A549 (cell line): ENCODE results near the gene PRSS8. TPM values are rescaled to one million over a fixed set of nuclear protein-coding genes. Genes with fewer than 3 reads are reported as not detected.

Experiments used
- ATAC-seq, 2 experiments: fragments of 200-7000 bp in 1 of 2; fragments of >200 bp in 1 of 2; cut with Nextera tagmentation in 1 of 2; cut with Tn5 transposase in 1 of 2; 3 replicates each; pipeline versions ENCODE4 v1.8.0 to v1.9.1; 2018 to 2020; ENCODE audit warnings: mild to moderate bottlenecking in 1 of 2, moderate library complexity in 1 of 2
- CTCF ChIA-PET: fragments of 300-600 bp; sonication (Branson Sonifier 250); formaldehyde crosslinking; extraction: SDS; loops from one replicate; lab custom pipeline; 2021; ENCODE audit warnings: antibody characterized with exemption, inconsistent platforms; lab: Yijun Ruan, JAX
- POLR2A ChIA-PET: fragments of 350-600 bp; formaldehyde crosslinking; extraction: SDS; loops from one replicate; lab custom pipeline; 2021; ENCODE audit warnings: antibody characterized with exemption, inconsistent platforms; lab: Yijun Ruan, JAX
- DNase-seq, 2 experiments: peaks; one replicate each; pipeline versions ENCODE4 v3.0.0 to v3.0.0-alpha.2; 2011 to 2016; ENCODE audit warnings: low read depth in 1 of 2, low spot score in 1 of 2
- FAIRE-seq: peaks from 2 replicates; lab custom pipeline; 2011; peaks lifted over from hg19 to GRCh38; lab: Jason Lieb, UNC
- H3K27ac ChIP-seq, 2 experiments: fragments of >200 bp; sonication (Bioruptor Twin); formaldehyde crosslinking; 3 replicates each; pipeline ENCODE4 v1.5.1; 2016 to 2017
- H3K4me1 ChIP-seq: fragments of >200 bp; sonication (Bioruptor Twin); formaldehyde crosslinking; 3 replicates; pipeline ENCODE4 v1.6.1; 2016
- H3K4me2 ChIP-seq: fragments of >200 bp; sonication (Bioruptor Twin); formaldehyde crosslinking; 3 replicates; pipeline ENCODE4 v1.6.1; 2016
- H3K4me3 ChIP-seq: fragments of >200 bp; sonication (Bioruptor Twin); formaldehyde crosslinking; 3 replicates; pipeline ENCODE4 v1.5.1; 2016
- H3K9me3 ChIP-seq: fragments of >200 bp; sonication (Bioruptor Twin); formaldehyde crosslinking; 3 replicates; pipeline ENCODE4 v1.6.1; 2016
- BHLHE40 ChIP-seq: IDR thresholded peaks from 2 replicates; pipeline ENCODE4 v1.6.1; 2012; ENCODE audit warnings: low read depth, low read length, inconsistent platforms
- CBX8 ChIP-seq: fragments of 200-600 bp; sonication (generic); IDR thresholded peaks from 2 replicates; pipeline ENCODE4 v1.6.1; 2016
- CEBPB ChIP-seq, 2 experiments: fragments of >200 bp in 1 of 2; sonication (Bioruptor Twin) in 1 of 2; formaldehyde crosslinking in 1 of 2; IDR thresholded peaks; 2 replicates each; pipeline ENCODE4 v1.6.1; 2012 to 2016
- EP300 ChIP-seq, 2 experiments: fragments of >200 bp; sonication (Bioruptor Twin); formaldehyde crosslinking; IDR thresholded peaks; 2 replicates in 1 of 2; 3 replicates in 1 of 2; pipeline ENCODE4 v1.6.1; 2016 to 2017
- ESRRA ChIP-seq: fragments of 150-350 bp; IDR thresholded peaks from 2 replicates; pipeline ENCODE4 v1.6.1; 2014; ENCODE audit warnings: mild to moderate bottlenecking, low read length, borderline replicate concordance
- FOSB ChIP-seq: fragments of 250-450 bp; sonication (Bioruptor Pico); IDR thresholded peaks from 2 replicates; pipeline ENCODE4 v1.5.0; 2020; ENCODE audit warnings: mild to moderate bottlenecking, moderate library complexity
- FOSL2 ChIP-seq, 2 experiments: fragments of 450-650 bp in 1 of 2; fragments of >200 bp in 1 of 2; sonication (Bioruptor Twin) in 1 of 2; formaldehyde crosslinking; IDR thresholded peaks; 2 replicates each; pipeline versions ENCODE4 v1.5.0 to v1.6.1; 2016 to 2020; ENCODE audit warnings: mild to moderate bottlenecking in 1 of 2, moderate library complexity in 1 of 2
- GATA3 ChIP-seq: IDR thresholded peaks from 2 replicates; pipeline ENCODE4 v1.6.1; 2012; ENCODE audit warnings: borderline replicate concordance
- HEYL ChIP-seq: fragments of 250-450 bp; sonication (Bioruptor Pico); IDR thresholded peaks from 2 replicates; pipeline ENCODE4 v1.8.0; 2021; ENCODE audit warnings: mild to moderate bottlenecking, moderate library complexity
- HOXA7 ChIP-seq: fragments of 250-450 bp; sonication (Bioruptor Pico); IDR thresholded peaks from 2 replicates; pipeline ENCODE4 v1.5.0; 2020; ENCODE audit warnings: mild to moderate bottlenecking, moderate library complexity
- HOXB13 ChIP-seq: fragments of 250-450 bp; sonication (Bioruptor Pico); IDR thresholded peaks from 2 replicates; pipeline ENCODE4 v1.5.0; 2020; ENCODE audit warnings: low read depth, mild to moderate bottlenecking, moderate library complexity
- JUN ChIP-seq, 2 experiments: fragments of >200 bp; sonication (Bioruptor Twin); formaldehyde crosslinking; IDR thresholded peaks; 2 replicates in 1 of 2; 3 replicates in 1 of 2; pipeline ENCODE4 v1.6.1; 2016 to 2017
- JUNB ChIP-seq: fragments of >200 bp; sonication (Bioruptor Twin); formaldehyde crosslinking; IDR thresholded peaks from 2 replicates; pipeline ENCODE4 v1.6.1; 2016
- KDM1A ChIP-seq: fragments of 200-600 bp; sonication (generic); IDR thresholded peaks from 2 replicates; pipeline ENCODE4 v1.6.1; 2016; ENCODE audit warnings: low read depth, mild to moderate bottlenecking
- KDM5A ChIP-seq: fragments of 200-600 bp; sonication (generic); IDR thresholded peaks from 2 replicates; pipeline ENCODE4 v1.6.1; 2016; ENCODE audit warnings: antibody characterized with exemption, mild to moderate bottlenecking
- MYC ChIP-seq: IDR thresholded peaks from 2 replicates; pipeline ENCODE4 v1.6.1; 2012; ENCODE audit warnings: mild to moderate bottlenecking, inconsistent platforms, low read length, improper control_type of control experiment, borderline replicate concordance
- NFE2L2 ChIP-seq: fragments of 150-350 bp; conservative IDR thresholded peaks from 2 replicates; pipeline ENCODE4 v1.6.1; 2014; ENCODE audit warnings: low read length
- NPAS2 ChIP-seq: fragments of 250-450 bp; sonication (Bioruptor Pico); IDR thresholded peaks from 2 replicates; pipeline ENCODE4 v1.8.0; 2022; ENCODE audit warnings: mild to moderate bottlenecking, moderate library complexity, borderline replicate concordance
- NR3C1 ChIP-seq: fragments of >200 bp; sonication (Bioruptor Twin); formaldehyde crosslinking; IDR thresholded peaks from 3 replicates; pipeline ENCODE4 v1.6.1; 2017
- PHF8 ChIP-seq: fragments of 200-600 bp; sonication (generic); IDR thresholded peaks from 2 replicates; pipeline ENCODE4 v1.6.1; 2016; ENCODE audit warnings: low read depth, mild to moderate bottlenecking, antibody characterized with exemption, moderate library complexity, borderline replicate concordance
- POLR2A ChIP-seq: IDR thresholded peaks from 2 replicates; pipeline ENCODE4 v1.6.1; 2012; ENCODE audit warnings: mild to moderate bottlenecking, low read length
- POLR2AphosphoS2 ChIP-seq: conservative IDR thresholded peaks from 2 replicates; pipeline ENCODE4 v1.6.1; 2012; ENCODE audit warnings: low read length, improper control_type of control experiment, inconsistent platforms
- SREBF2 ChIP-seq: fragments of 450-650 bp; IDR thresholded peaks from 2 replicates; pipeline ENCODE4 v1.6.1; 2014; ENCODE audit warnings: mild to moderate bottlenecking, moderate library complexity
- ZC3H11A ChIP-seq: fragments of 450-650 bp; IDR thresholded peaks from 2 replicates; pipeline ENCODE4 v1.6.1; 2014; ENCODE audit warnings: antibody characterized with exemption, mild to moderate bottlenecking
- ZFP36 ChIP-seq: fragments of 450-650 bp; IDR thresholded peaks from 2 replicates; pipeline ENCODE4 v1.6.1; 2014; ENCODE audit warnings: borderline replicate concordance; ENCODE audit not compliant: partially characterized antibody
- ZNF302 ChIP-seq: fragments of 250-450 bp; sonication (Bioruptor Pico); IDR thresholded peaks from 2 replicates; pipeline ENCODE4 v1.9.0; 2021; ENCODE audit warnings: inconsistent platforms, mild to moderate bottlenecking, moderate library complexity
- ZSCAN20 ChIP-seq: fragments of 250-450 bp; sonication (Bioruptor Pico); IDR thresholded peaks from 2 replicates; pipeline ENCODE4 v1.8.0; 2022; ENCODE audit warnings: mild to moderate bottlenecking, moderate library complexity
- WGBS: methylation state at CpG from one replicate; pipeline ENCODE4 v1.1.6; 2017; ENCODE audit errors: missing lambda C conversion rate; 5-methylcytosine and 5-hydroxymethylcytosine counted together
- polyA plus RNA-seq, 4 experiments: library from polyadenylated mRNA; depleted of rRNA in 3 of 4; stranded (reverse); fragments of >200 nt; fragmentation: RNase III in 1 of 4; extraction: RNeasy Plus Mini Kit Qiagen cat#74134 plus additional on column Dnase treatment in 1 of 4; gene quantifications; 2 replicates in 3 of 4; 3 replicates in 1 of 4; pipeline ENCODE4 v1.2.3, GENCODE V29; 2011 to 2017
- TF ChIP-seq, protein P1 (sequence below): fragments of 200-600 bp; sonication (generic); IDR thresholded peaks from 2 replicates; pipeline ENCODE4 v1.6.1; 2016; ENCODE audit warnings: antibody characterized with exemption, mild to moderate bottlenecking, moderate library complexity
- TF ChIP-seq, protein P2 (sequence below): fragments of 450-650 bp; IDR thresholded peaks from 2 replicates; pipeline ENCODE4 v1.6.1; 2014; ENCODE audit warnings: antibody characterized with exemption
- TF ChIP-seq, protein P3 (sequence below): IDR thresholded peaks from 2 replicates; pipeline ENCODE4 v1.6.1; 2012; ENCODE audit warnings: low read depth, borderline replicate concordance
- TF ChIP-seq, protein P4 (sequence below): IDR thresholded peaks from 2 replicates; pipeline ENCODE4 v1.6.1; 2012
- TF ChIP-seq, protein P5 (sequence below): fragments of >200 bp; sonication (Bioruptor Twin); formaldehyde crosslinking; IDR thresholded peaks from 2 replicates; pipeline ENCODE4 v1.6.1; 2016

Gene PRSS8
- polyA plus RNA-seq, 2 of the 4 experiments (the other 2 are of a cell fraction): 0.08 to 0.09 TPM

DNA sequence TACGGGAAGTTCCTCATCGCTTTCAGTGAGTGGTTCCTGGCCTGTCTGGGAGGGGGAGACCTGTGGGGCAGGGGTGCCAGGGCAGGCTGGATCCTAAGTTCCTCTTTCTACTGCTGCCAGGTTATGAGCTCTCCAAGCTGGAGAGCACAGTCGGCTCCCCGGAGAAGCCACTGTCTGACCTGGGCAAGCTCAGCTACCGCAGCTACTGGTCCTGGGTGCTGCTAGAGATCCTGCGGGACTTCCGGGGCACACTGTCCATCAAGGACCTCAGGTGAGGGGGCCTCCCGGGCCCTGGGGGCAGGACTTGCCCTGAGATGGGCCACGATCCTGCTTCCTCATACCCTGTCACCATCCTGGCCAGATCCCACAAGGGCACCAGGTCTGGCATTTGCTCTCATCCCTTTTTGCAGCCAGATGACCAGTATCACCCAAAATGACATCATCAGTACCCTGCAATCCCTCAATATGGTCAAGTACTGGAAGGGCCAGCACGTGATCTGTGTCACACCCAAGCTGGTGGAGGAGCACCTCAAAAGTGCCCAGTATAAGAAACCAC lies 5.1 kb downstream of the PRSS8 start:
- H3K4me2 ChIP-seq: no peak overlapping the region
- no peak for ATAC-seq
- no peak overlapping the region for H3K27ac ChIP-seq
- ChIA-PET CTCF (interaction anchor here (1.2 to 2.2 kb wide), 2 partner anchors 10 to 12 kb away, joined by 3 to 16 read pairs; no protein-coding TSS in a partner anchor), POLR2A (interaction anchor here (5.3 kb wide), 1 partner anchor 13 kb away, joined by 31 read pairs; the partner anchor contains the start of gene KAT8)
- H3K4me1 ChIP-seq: peaks cover 14% of the 10 kb centered on the region; the same call in 2 of the 3 replicates
- H3K9me3 ChIP-seq: no peaks in the 10 kb centered on the region
- no peak overlapping the region for H3K4me3 ChIP-seq
- TF ChIP-seq POLR2A: no peak
- no peak for TF ChIP-seq JUN (IDR thresholded peaks at IDR 0.05)
- TF ChIP-seq, protein P1, sequence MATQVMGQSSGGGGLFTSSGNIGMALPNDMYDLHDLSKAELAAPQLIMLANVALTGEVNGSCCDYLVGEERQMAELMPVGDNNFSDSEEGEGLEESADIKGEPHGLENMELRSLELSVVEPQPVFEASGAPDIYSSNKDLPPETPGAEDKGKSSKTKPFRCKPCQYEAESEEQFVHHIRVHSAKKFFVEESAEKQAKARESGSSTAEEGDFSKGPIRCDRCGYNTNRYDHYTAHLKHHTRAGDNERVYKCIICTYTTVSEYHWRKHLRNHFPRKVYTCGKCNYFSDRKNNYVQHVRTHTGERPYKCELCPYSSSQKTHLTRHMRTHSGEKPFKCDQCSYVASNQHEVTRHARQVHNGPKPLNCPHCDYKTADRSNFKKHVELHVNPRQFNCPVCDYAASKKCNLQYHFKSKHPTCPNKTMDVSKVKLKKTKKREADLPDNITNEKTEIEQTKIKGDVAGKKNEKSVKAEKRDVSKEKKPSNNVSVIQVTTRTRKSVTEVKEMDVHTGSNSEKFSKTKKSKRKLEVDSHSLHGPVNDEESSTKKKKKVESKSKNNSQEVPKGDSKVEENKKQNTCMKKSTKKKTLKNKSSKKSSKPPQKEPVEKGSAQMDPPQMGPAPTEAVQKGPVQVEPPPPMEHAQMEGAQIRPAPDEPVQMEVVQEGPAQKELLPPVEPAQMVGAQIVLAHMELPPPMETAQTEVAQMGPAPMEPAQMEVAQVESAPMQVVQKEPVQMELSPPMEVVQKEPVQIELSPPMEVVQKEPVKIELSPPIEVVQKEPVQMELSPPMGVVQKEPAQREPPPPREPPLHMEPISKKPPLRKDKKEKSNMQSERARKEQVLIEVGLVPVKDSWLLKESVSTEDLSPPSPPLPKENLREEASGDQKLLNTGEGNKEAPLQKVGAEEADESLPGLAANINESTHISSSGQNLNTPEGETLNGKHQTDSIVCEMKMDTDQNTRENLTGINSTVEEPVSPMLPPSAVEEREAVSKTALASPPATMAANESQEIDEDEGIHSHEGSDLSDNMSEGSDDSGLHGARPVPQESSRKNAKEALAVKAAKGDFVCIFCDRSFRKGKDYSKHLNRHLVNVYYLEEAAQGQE: no peak
- no peak for TF ChIP-seq NPAS2 (CRISPR knock-in tag)
- TF ChIP-seq, protein P2, sequence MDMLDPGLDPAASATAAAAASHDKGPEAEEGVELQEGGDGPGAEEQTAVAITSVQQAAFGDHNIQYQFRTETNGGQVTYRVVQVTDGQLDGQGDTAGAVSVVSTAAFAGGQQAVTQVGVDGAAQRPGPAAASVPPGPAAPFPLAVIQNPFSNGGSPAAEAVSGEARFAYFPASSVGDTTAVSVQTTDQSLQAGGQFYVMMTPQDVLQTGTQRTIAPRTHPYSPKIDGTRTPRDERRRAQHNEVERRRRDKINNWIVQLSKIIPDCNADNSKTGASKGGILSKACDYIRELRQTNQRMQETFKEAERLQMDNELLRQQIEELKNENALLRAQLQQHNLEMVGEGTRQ: no peak
- no peak for TF ChIP-seq ZC3H11A
- TF ChIP-seq SREBF2: no peak
- TF ChIP-seq, protein P3, sequence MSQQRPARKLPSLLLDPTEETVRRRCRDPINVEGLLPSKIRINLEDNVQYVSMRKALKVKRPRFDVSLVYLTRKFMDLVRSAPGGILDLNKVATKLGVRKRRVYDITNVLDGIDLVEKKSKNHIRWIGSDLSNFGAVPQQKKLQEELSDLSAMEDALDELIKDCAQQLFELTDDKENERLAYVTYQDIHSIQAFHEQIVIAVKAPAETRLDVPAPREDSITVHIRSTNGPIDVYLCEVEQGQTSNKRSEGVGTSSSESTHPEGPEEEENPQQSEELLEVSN: no peak
- no peak for TF ChIP-seq HEYL
- TF ChIP-seq PHF8: no peak
- TF ChIP-seq KDM5A: no peak
- TF ChIP-seq POLR2AphosphoS2: no peak
- TF ChIP-seq CEBPB (IDR thresholded peaks at IDR 0.05): no peak
- no peak for TF ChIP-seq HOXA7 (CRISPR knock-in tag)
- TF ChIP-seq NFE2L2: no peak
- TF ChIP-seq KDM1A: no peak
- TF ChIP-seq, all 56 proteins: peak for 0
- 86% methylated on average over 5 of the region's 10 CpGs for WGBS
- FAIRE-seq: no peak
- no peak for DNase-seq

DNA sequence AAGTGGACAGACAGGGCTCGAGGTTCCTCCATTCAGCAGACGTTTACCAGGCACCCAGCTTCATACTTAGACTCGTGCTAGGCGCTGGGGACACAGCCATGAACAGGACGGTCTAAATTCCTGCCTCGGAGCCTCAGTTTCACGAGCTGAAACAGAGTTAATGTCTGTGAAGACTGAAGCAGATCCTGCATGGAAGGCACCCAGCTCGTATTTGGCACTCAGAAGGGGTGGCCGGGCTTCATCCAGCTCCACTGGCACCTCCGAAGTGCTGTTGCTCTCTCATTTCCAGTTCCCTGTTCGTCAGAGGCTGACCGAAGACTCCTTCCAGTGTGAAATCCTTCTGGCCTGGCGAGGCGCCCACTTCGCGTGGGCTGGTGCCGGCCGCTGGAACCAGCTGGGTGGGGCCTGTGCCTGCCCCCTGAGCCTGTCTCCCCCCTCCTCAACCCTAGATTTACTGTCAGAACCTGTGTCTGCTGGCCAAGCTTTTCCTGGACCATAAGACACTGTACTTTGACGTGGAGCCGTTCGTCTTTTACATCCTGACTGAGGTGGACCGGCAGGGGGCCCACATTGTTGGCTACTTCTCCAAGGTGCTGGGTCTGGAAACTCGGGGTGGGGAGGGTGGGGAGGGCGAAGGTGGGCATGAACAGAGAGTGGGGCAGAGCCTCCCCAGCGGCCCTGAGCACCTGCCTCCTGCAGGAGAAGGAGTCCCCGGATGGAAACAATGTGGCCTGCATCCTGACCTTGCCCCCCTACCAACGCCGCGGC lies 5.8 kb downstream of the PRSS8 start:
- 91% methylated on average over 25 of the region's 29 CpGs for WGBS
- peaks cover 7% of the 10 kb centered on the region; the same call in 1 of the 3 replicates for H3K4me1 ChIP-seq
- POLR2A ChIA-PET: interaction anchor here (0.7 to 5.3 kb wide), 4 partner anchors 10 to 56 kb away, joined by 3 to 31 read pairs (median 3); partner anchors contain the start of genes KAT8, ZNF646 and ZNF668
- no peak overlapping the region for H3K4me3 ChIP-seq
- CTCF ChIA-PET: interaction anchor here (1.0 to 2.8 kb wide), 5 partner anchors 9 to 145 kb away, joined by 3 to 16 read pairs (median 8); partner anchors contain the start of genes FUS and HSD3B7
- DNase-seq: no peak
- no peak overlapping the region for H3K27ac ChIP-seq
- FAIRE-seq: no peak
- no peaks in the 10 kb centered on the region for H3K9me3 ChIP-seq
- ATAC-seq: no peak
- no peak overlapping the region for H3K4me2 ChIP-seq
- TF ChIP-seq BHLHE40: no peak
- no peak for TF ChIP-seq ZNF302 (CRISPR knock-in tag)
- no peak for TF ChIP-seq ESRRA
- no peak for TF ChIP-seq NR3C1
- no peak for TF ChIP-seq ZSCAN20 (CRISPR knock-in tag)
- TF ChIP-seq, protein P4, sequence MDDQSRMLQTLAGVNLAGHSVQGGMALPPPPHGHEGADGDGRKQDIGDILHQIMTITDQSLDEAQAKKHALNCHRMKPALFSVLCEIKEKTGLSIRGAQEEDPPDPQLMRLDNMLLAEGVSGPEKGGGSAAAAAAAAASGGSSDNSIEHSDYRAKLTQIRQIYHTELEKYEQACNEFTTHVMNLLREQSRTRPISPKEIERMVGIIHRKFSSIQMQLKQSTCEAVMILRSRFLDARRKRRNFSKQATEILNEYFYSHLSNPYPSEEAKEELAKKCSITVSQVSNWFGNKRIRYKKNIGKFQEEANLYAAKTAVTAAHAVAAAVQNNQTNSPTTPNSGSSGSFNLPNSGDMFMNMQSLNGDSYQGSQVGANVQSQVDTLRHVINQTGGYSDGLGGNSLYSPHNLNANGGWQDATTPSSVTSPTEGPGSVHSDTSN: no peak
- no peak for TF ChIP-seq JUNB
- TF ChIP-seq KDM5A: no peak
- TF ChIP-seq ZFP36: no peak
- TF ChIP-seq, protein P5, sequence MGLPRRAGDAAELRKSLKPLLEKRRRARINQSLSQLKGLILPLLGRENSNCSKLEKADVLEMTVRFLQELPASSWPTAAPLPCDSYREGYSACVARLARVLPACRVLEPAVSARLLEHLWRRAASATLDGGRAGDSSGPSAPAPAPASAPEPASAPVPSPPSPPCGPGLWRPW: no peak
- no peak for TF ChIP-seq CBX8
- no peak for TF ChIP-seq FOSB
- TF ChIP-seq EP300 (IDR thresholded peaks at IDR 0.05): no peak
- TF ChIP-seq MYC: no peak
- no peak for TF ChIP-seq HOXB13 (CRISPR knock-in tag)
- TF ChIP-seq FOSL2 (IDR thresholded peaks at IDR 0.05): no peak
- TF ChIP-seq FOSL2 (CRISPR knock-in tag; IDR thresholded peaks at IDR 0.05): no peak
- TF ChIP-seq GATA3: no peak
